Trophoblast cell (in vitro differentiated cells and primary cell): ENCODE measurements around the gene LELP1.

Experiments used
- DNase-seq, 2 donors: peaks; one replicate each; pipeline ENCODE4 v3.0.0-alpha.2; 2016
- H2AFZ ChIP-seq: 2 replicates; pipeline ENCODE4 v1.6.1; 2013; ENCODE audit warnings: low read length, moderate library complexity, mild to moderate bottlenecking; ENCODE audit not compliant: insufficient read depth, poor library complexity
- H2AK5ac ChIP-seq: 2 replicates; pipeline ENCODE4 v1.6.1; 2013; ENCODE audit warnings: mild to moderate bottlenecking, low read length
- H2BK120ac ChIP-seq: 2 replicates; pipeline ENCODE4 v1.6.1; 2013; ENCODE audit warnings: low read length, mild to moderate bottlenecking, moderate library complexity; ENCODE audit not compliant: insufficient read depth, poor library complexity
- H2BK12ac ChIP-seq: 2 replicates; pipeline ENCODE4 v1.6.1; 2013; ENCODE audit warnings: mild to moderate bottlenecking, low read length, moderate library complexity
- H2BK5ac ChIP-seq: 2 replicates; pipeline ENCODE4 v1.6.1; 2013; ENCODE audit warnings: low read length, low read depth, moderate library complexity, mild to moderate bottlenecking; ENCODE audit not compliant: poor library complexity
- H3K14ac ChIP-seq: 2 replicates; pipeline ENCODE4 v1.6.1; 2013; ENCODE audit warnings: mild to moderate bottlenecking, low read length
- H3K18ac ChIP-seq: 2 replicates; pipeline ENCODE4 v1.6.1; 2013; ENCODE audit warnings: mild to moderate bottlenecking, low read length
- H3K23ac ChIP-seq: 2 replicates; pipeline ENCODE4 v1.6.1; 2013; ENCODE audit warnings: low read length
- H3K27ac ChIP-seq: 2 replicates; pipeline ENCODE4 v1.5.1; 2013; ENCODE audit warnings: low read depth, mild to moderate bottlenecking, inconsistent platforms, low read length, moderate library complexity
- H3K27me3 ChIP-seq: 2 replicates; pipeline ENCODE4 v1.6.1; 2013; ENCODE audit warnings: inconsistent platforms, mild to moderate bottlenecking, low read length, moderate library complexity; ENCODE audit not compliant: insufficient read depth
- H3K36me3 ChIP-seq, 2 experiments: 1 replicate in 1 of 2; 2 replicates in 1 of 2; pipeline ENCODE4 v1.6.1; 2013; ENCODE audit warnings: low read length in 2 of 2, mild to moderate bottlenecking in 2 of 2, moderate library complexity in 1 of 2; ENCODE audit not compliant: insufficient read depth in 2 of 2, control insufficient read depth in 1 of 2
- H3K4ac ChIP-seq: 2 replicates; pipeline ENCODE4 v1.6.1; 2013; ENCODE audit warnings: low read depth, mild to moderate bottlenecking, low read length, moderate library complexity
- H3K4me1 ChIP-seq, 2 experiments: 1 replicate in 1 of 2; 2 replicates in 1 of 2; pipeline ENCODE4 v1.6.1; 2013; ENCODE audit warnings: low read length in 2 of 2, mild to moderate bottlenecking in 2 of 2, moderate library complexity in 1 of 2; ENCODE audit not compliant: insufficient read depth in 2 of 2, control insufficient read depth in 1 of 2
- H3K4me2 ChIP-seq: 2 replicates; pipeline ENCODE4 v1.6.1; 2013; ENCODE audit warnings: inconsistent platforms, mild to moderate bottlenecking, low read length, moderate library complexity
- H3K4me3 ChIP-seq: 2 replicates; pipeline ENCODE4 v1.5.1; 2013; ENCODE audit warnings: mild to moderate bottlenecking, low read depth, low read length, inconsistent platforms
- H3K79me1 ChIP-seq: one replicate; pipeline ENCODE4 v1.6.1; 2013; ENCODE audit warnings: low read length
- H3K79me2 ChIP-seq: 2 replicates; pipeline ENCODE4 v1.6.1; 2013; ENCODE audit warnings: low read length, mild to moderate bottlenecking; ENCODE audit not compliant: control insufficient read depth, insufficient read depth, poor library complexity
- H3K9ac ChIP-seq: 2 replicates; pipeline ENCODE4 v1.6.1; 2013; ENCODE audit warnings: mild to moderate bottlenecking, low read length
- H3K9me3 ChIP-seq: 2 replicates; pipeline ENCODE4 v1.6.1; 2013; ENCODE audit warnings: low read depth, mild to moderate bottlenecking, control low read depth, inconsistent platforms, low read length; ENCODE audit not compliant: insufficient read depth
- H4K12ac ChIP-seq: 2 replicates; pipeline ENCODE4 v1.6.1; 2013; ENCODE audit warnings: low read depth, mild to moderate bottlenecking, low read length, moderate library complexity
- H4K8ac ChIP-seq: 2 replicates; pipeline ENCODE4 v1.6.1; 2013; ENCODE audit warnings: low read depth, mild to moderate bottlenecking, low read length, moderate library complexity
- H4K91ac ChIP-seq: one replicate; pipeline ENCODE4 v1.6.1; 2013; ENCODE audit warnings: low read depth, mild to moderate bottlenecking, low read length, moderate library complexity
- WGBS: extraction: QIAGEN DNeasy Blood & Tissue Kit; methylation state at CpG from one replicate; pipeline ENCODE4 v1.1.7; 2013; ENCODE audit warnings: missing lambda C conversion rate; ENCODE audit not compliant: insufficient read length, insufficient coverage; ENCODE audit errors: extremely low coverage; 5-methylcytosine and 5-hydroxymethylcytosine counted together

The LELP1 gene

GRCh38 chr1:153251988-153252387 lies 48.8 kb downstream of the LELP1 start:
- WGBS: no CpG with 5 or more reads among the region's 4 CpGs
- Histone ChIP-seq H3K9me3 (no peaks in the 10 kb centered on the region), H4K91ac (no peak overlapping the region)

GRCh38 chr1:153253076-153253475 lies 49.8 kb downstream of the LELP1 start:
- no peak for DNase-seq
- Histone ChIP-seq H3K4me1 (no peaks in the 10 kb centered on the region), H2BK12ac (no peak overlapping the region), H4K8ac (no peak overlapping the region), H3K14ac (no peak overlapping the region), H3K79me1 (no peaks in the 10 kb centered on the region), H3K4ac (no peak overlapping the region), H4K91ac (no peak overlapping the region), H3K9me3 (no peaks in the 10 kb centered on the region), H3K27me3 (no peaks in the 10 kb centered on the region), H3K79me2 (no peaks in the 10 kb centered on the region), H3K23ac (no peak overlapping the region), H3K4me2 (no peak overlapping the region), H2AFZ (no peak overlapping the region), H3K4me3 (no peak overlapping the region), H2BK120ac (no peak overlapping the region), H2BK5ac (no peak overlapping the region), H3K36me3 (no peaks in the 10 kb centered on the region), H3K27ac (no peak overlapping the region), H3K18ac (no peak overlapping the region), H4K12ac (no peak overlapping the region), H2AK5ac (no peak overlapping the region), H3K9ac (no peak overlapping the region)
- no CpG with 5 or more reads among the region's 2 CpGs for WGBS

More at GRCh38 chr1:153251988-153252387, 48.8 kb downstream of the LELP1 start:
- Histone ChIP-seq H3K18ac (no peak overlapping the region), H4K12ac (no peak overlapping the region), H2BK5ac (no peak overlapping the region), H3K4me3 (no peak overlapping the region), H3K27ac (no peak overlapping the region), H2AFZ (no peak overlapping the region), H3K4me1 (no peaks in the 10 kb centered on the region), H3K4me2 (no peak overlapping the region), H3K9ac (no peak overlapping the region), H3K23ac (no peak overlapping the region), H3K4ac (no peak overlapping the region), H4K8ac (no peak overlapping the region), H3K79me2 (no peaks in the 10 kb centered on the region), H2BK12ac (no peak overlapping the region), H2BK120ac (no peak overlapping the region), H2AK5ac (no peak overlapping the region), H3K27me3 (no peaks in the 10 kb centered on the region), H3K14ac (no peak overlapping the region), H3K36me3 (no peaks in the 10 kb centered on the region), H3K79me1 (no peaks in the 10 kb centered on the region)
- DNase-seq: no peak

DNA sequence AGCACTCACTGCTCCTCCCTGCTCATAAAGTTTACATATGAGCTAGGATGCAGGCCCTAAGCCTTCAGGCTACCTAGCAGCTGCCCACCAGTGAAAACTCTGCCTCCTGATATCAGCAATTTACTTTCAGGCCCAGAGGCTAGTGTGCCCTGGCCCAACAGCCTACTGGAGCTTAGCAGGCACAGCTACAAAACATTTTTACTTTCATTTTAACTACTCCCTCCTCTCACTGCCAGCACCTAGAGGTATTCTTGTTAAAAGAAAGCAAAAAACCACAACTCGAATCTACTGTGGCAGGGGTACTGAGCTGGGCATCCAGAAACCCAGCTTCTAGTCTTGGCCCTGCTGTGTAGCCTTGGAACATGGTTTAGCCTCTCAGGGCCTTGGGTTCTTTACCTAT lies 50.5 kb downstream of the LELP1 start:
- Histone ChIP-seq H3K36me3 (no peaks in the 10 kb centered on the region), H3K9ac (no peak overlapping the region), H3K14ac (no peak overlapping the region), H2AK5ac (no peak overlapping the region), H3K79me1 (no peaks in the 10 kb centered on the region), H3K4me1 (no peaks in the 10 kb centered on the region), H3K4me3 (no peak overlapping the region), H3K18ac (no peak overlapping the region), H4K91ac (no peak overlapping the region), H3K4me2 (no peak overlapping the region), H3K27me3 (peaks cover 2% of the 10 kb centered on the region), H3K27ac (no peak overlapping the region), H3K9me3 (no peaks in the 10 kb centered on the region), H2BK12ac (no peak overlapping the region), H3K23ac (no peak overlapping the region), H4K12ac (no peak overlapping the region), H3K4ac (no peak overlapping the region), H2BK120ac (no peak overlapping the region), H2AFZ (no peak overlapping the region), H2BK5ac (no peak overlapping the region), H4K8ac (no peak overlapping the region), H3K79me2 (no peaks in the 10 kb centered on the region)
- DNase-seq: no peak
- no CpG with 5 or more reads among the region's 1 CpG for WGBS
